HG02870 (cell line): ENCODE results near the gene UBXN1.
A peak's percentile ranks its signal among the peaks of the same experiment; 100 is the strongest.

Experiments
- ATAC-seq: cut with Tn5 transposase; IDR thresholded peaks from one replicate; pipeline ENCODE4 v1.9.1; 2021; ENCODE audit warnings: mild to moderate bottlenecking, moderate library complexity; ENCODE audit not compliant: unreplicated experiment

The UBXN1 gene

GRCh38 chr11:62678770-62679696, at the start of gene UBXN1:
Gene UBXN1 (minus strand): TSS chr11:62679073. CDS start chr11:62678923, 150 bp downstream.
- ATAC-seq = no peak

GRCh38 chr11:62728171-62728988, 49.5 kb upstream of the UBXN1 start, which contains the start of gene TTC9C:
Gene TTC9C (plus strand): TSS chr11:62728486. CDS start chr11:62728849, 363 bp downstream.
- ATAC-seq = peak; percentile 18

GRCh38 chr11:62727872-62728170, 48.9 kb upstream of the UBXN1 start:
- ATAC-seq = peak; percentile 55

- peak; percentile 65 for ATAC-seq
Observed at GRCh38 chr11:62727165-62727871, 48.4 kb upstream of the UBXN1 start, which contains the start of gene HNRNPUL2. Gene HNRNPUL2 (minus strand): TSS chr11:62727457. CDS start chr11:62727156, 301 bp downstream.

GRCh38 chr11:62726915-62727164, 48.0 kb upstream of the UBXN1 start:
- ATAC-seq = peak; percentile 8

- no peak for ATAC-seq
Observed at GRCh38 chr11:62726156-62726914, 47.5 kb upstream of the UBXN1 start.

GRCh38 chr11:62725646-62726045, 46.8 kb upstream of the UBXN1 start:
- no peak for ATAC-seq

GRCh38 chr11:62724171-62724570, 45.3 kb upstream of the UBXN1 start:
- no peak for ATAC-seq

- no peak for ATAC-seq
Observed at GRCh38 chr11:62721994-62722393, 43.1 kb upstream of the UBXN1 start.

- no peak for ATAC-seq
Observed at GRCh38 chr11:62719302-62719978, 40.6 kb upstream of the UBXN1 start.

- ATAC-seq = no peak
Observed at GRCh38 chr11:62716816-62717215, 37.9 kb upstream of the UBXN1 start.

- no peak for ATAC-seq
Observed at GRCh38 chr11:62716206-62716605, 37.3 kb upstream of the UBXN1 start.

- no peak for ATAC-seq
Observed at GRCh38 chr11:62715150-62716130, 36.6 kb upstream of the UBXN1 start.

- no peak for ATAC-seq
Observed at GRCh38 chr11:62713343-62713742, 34.5 kb upstream of the UBXN1 start.

GRCh38 chr11:62712861-62713260, 34.0 kb upstream of the UBXN1 start:
- ATAC-seq = no peak

- ATAC-seq = no peak
Observed at GRCh38 chr11:62712276-62712812, 33.5 kb upstream of the UBXN1 start.

- ATAC-seq = no peak
Observed at GRCh38 chr11:62710001-62710345, 31.1 kb upstream of the UBXN1 start.

GRCh38 chr11:62709247-62710000, 30.6 kb upstream of the UBXN1 start:
- ATAC-seq = peak; percentile 72
